ENCODE results near the gene ERICH2.

The ERICH2 gene

GRCh38 chr2:170846314-170846713, 76.1 kb downstream of the ERICH2 start:
- Histone ChIP-seq H3K4me1 (ENCODE audit: insufficient read depth, low read length) (no peaks in the 10 kb centered on the region), H3K36me3 (ENCODE audit: insufficient read depth, low read length) (no peaks in the 10 kb centered on the region), H3K9me3 (ENCODE audit: low read length) (no peaks in the 10 kb centered on the region), H2AFZ (ENCODE audit: low read depth, low read length) (no peak overlapping the region), H3K4me3 (ENCODE audit: low read length) (no peak overlapping the region), H3K27me3 (ENCODE audit: insufficient read depth, low read length) (no peaks in the 10 kb centered on the region)

- Histone ChIP-seq H3K36me3 (ENCODE audit: insufficient read depth, low read length) (no peaks in the 10 kb centered on the region), H3K9me3 (ENCODE audit: low read length) (no peaks in the 10 kb centered on the region), H3K4me3 (ENCODE audit: low read length) (no peak overlapping the region), H3K27me3 (ENCODE audit: insufficient read depth, low read length) (no peaks in the 10 kb centered on the region), H2AFZ (ENCODE audit: low read depth, low read length) (no peak overlapping the region), H3K4me1 (ENCODE audit: insufficient read depth, low read length) (no peaks in the 10 kb centered on the region)
Observed at GRCh38 chr2:170847716-170848115, 77.5 kb downstream of the ERICH2 start.

All from neuron (in vitro differentiated cells).